H1 (cell line): ENCODE data around the gene MICU1. TPM values are rescaled to one million over a fixed set of nuclear protein-coding genes. Genes with fewer than 3 reads are reported as not detected.

Source experiments
- CTCF ChIA-PET: fragments of 300-600 bp; sonication (Branson Sonifier 250); formaldehyde crosslinking; loops from one replicate; lab custom pipeline; 2021; ENCODE audit not compliant: partially characterized antibody; lab: Charles Lee
- POLR2A ChIA-PET: fragments of 300-600 bp; sonication (Branson Sonifier 250); formaldehyde crosslinking; loops from one replicate; lab custom pipeline; 2021; ENCODE audit warnings: inconsistent platforms; ENCODE audit not compliant: partially characterized antibody; lab: Charles Lee
- DNase-seq, 2 experiments: peaks; one replicate each; pipeline versions ENCODE4 v3.0.0 to v3.0.0-alpha.2; 2010 to 2022; ENCODE audit warnings: low spot score in 2 of 2, low read depth in 1 of 2, mixed read lengths in 1 of 2
- FAIRE-seq: peaks from 2 replicates; lab custom pipeline; 2011; peaks lifted over from hg19 to GRCh38; lab: Jason Lieb, UNC
- H2AFZ ChIP-seq: 2 replicates; pipeline ENCODE4 v1.8.1; 2012; ENCODE audit warnings: low read length, inconsistent platforms
- H2AK5ac ChIP-seq: 2 replicates; pipeline ENCODE4 v1.6.1; 2013; ENCODE audit warnings: low read depth, low read length
- H2BK120ac ChIP-seq: replicated peaks from 2 replicates; pipeline ENCODE3; 2013; ENCODE audit warnings: low read depth, low read length, inconsistent platforms
- H2BK12ac ChIP-seq: 2 replicates; pipeline ENCODE4 v1.6.1; 2013; ENCODE audit warnings: low read depth, low read length
- H2BK15ac ChIP-seq: 2 replicates; pipeline ENCODE4 v1.6.1; 2013; ENCODE audit warnings: low read length
- H2BK20ac ChIP-seq: 2 replicates; pipeline ENCODE4 v1.6.1; 2013; ENCODE audit warnings: low read length
- H2BK5ac ChIP-seq: 2 replicates; pipeline ENCODE4 v1.6.1; 2013; ENCODE audit warnings: low read depth, low read length
- H3K14ac ChIP-seq: 2 replicates; pipeline ENCODE4 v1.6.1; 2013; ENCODE audit warnings: inconsistent platforms; ENCODE audit not compliant: insufficient read length
- H3K18ac ChIP-seq: 2 replicates; pipeline ENCODE4 v1.6.1; 2013; ENCODE audit warnings: low read length; ENCODE audit errors: extremely low read depth
- H3K23ac ChIP-seq: 2 replicates; pipeline ENCODE4 v1.6.1; 2013; ENCODE audit warnings: inconsistent platforms; ENCODE audit not compliant: insufficient read length
- H3K23me2 ChIP-seq: 2 replicates; pipeline ENCODE4 v1.6.1; 2013; ENCODE audit warnings: low read depth, low read length
- H3K27ac ChIP-seq: 2 replicates; pipeline ENCODE4 v1.6.1; 2011; ENCODE audit warnings: low read depth, low read length, inconsistent platforms
- H3K27me3 ChIP-seq, 4 experiments: replicated peaks in 1 of 4; 1 replicate in 1 of 4; 2 replicates in 3 of 4; pipeline versions ENCODE4 v1.6.1 to v1.8.1; 2011 to 2013; ENCODE audit warnings: low read length in 3 of 4, mild to moderate bottlenecking in 3 of 4, inconsistent platforms in 2 of 4, mixed read lengths in 2 of 4, moderate library complexity in 1 of 4; ENCODE audit not compliant: control insufficient read depth in 3 of 4, insufficient read depth in 3 of 4; ENCODE audit errors: extremely low read depth in 1 of 4
- H3K36me3 ChIP-seq, 4 experiments: 2 replicates each; pipeline versions ENCODE4 v1.6.1 to v1.8.1; 2011 to 2013; ENCODE audit warnings: mild to moderate bottlenecking in 4 of 4, low read length in 3 of 4, moderate library complexity in 2 of 4, control low read depth in 1 of 4, inconsistent platforms in 1 of 4; ENCODE audit not compliant: insufficient read depth in 4 of 4, control insufficient read depth in 2 of 4
- H3K4ac ChIP-seq: replicated peaks from 2 replicates; pipeline ENCODE3; 2013; ENCODE audit warnings: low read length, low read depth, mixed read lengths, inconsistent platforms; ENCODE audit not compliant: insufficient read length
- H3K4me1 ChIP-seq, 4 experiments: replicated peaks in 1 of 4; 1 replicate in 1 of 4; 2 replicates in 3 of 4; pipeline versions ENCODE4 v1.6.1 to v1.8.1; 2011 to 2013; ENCODE audit warnings: low read length in 3 of 4, inconsistent platforms in 2 of 4, mixed read lengths in 1 of 4; ENCODE audit not compliant: insufficient read depth in 4 of 4, control insufficient read depth in 3 of 4
- H3K4me2 ChIP-seq, 2 experiments: 2 replicates each; pipeline versions ENCODE4 v1.6.1 to v1.8.1; 2011 to 2013; ENCODE audit warnings: low read depth in 2 of 2, low read length in 2 of 2, control low read depth in 1 of 2, inconsistent platforms in 1 of 2, mild to moderate bottlenecking in 1 of 2; ENCODE audit not compliant: insufficient read depth in 1 of 2
- H3K4me3 ChIP-seq, 4 experiments: fragments of 200-600, 300-600 bp in 1 of 4; sonication (generic), shearing (Covaris generic), sonication (Bioruptor Twin) in 1 of 4; 2 replicates each; pipeline versions ENCODE4 v1.5.1 to v1.8.1; 2011 to 2016; ENCODE audit warnings: low read length in 4 of 4, low read depth in 3 of 4, control low read depth in 2 of 4, inconsistent platforms in 2 of 4, mild to moderate bottlenecking in 2 of 4, mixed read lengths in 1 of 4, moderate library complexity in 1 of 4; ENCODE audit not compliant: insufficient read depth in 2 of 4; ENCODE audit errors: extremely low read depth in 1 of 4
- H3K56ac ChIP-seq: replicated peaks from 2 replicates; pipeline ENCODE3; 2013; ENCODE audit warnings: low read depth, mild to moderate bottlenecking, mixed read lengths, low read length, inconsistent platforms; ENCODE audit not compliant: insufficient read length
- H3K79me1 ChIP-seq: 2 replicates; pipeline ENCODE4 v1.6.1; 2013; ENCODE audit warnings: low read depth, low read length, control low read depth
- H3K79me2 ChIP-seq, 2 experiments: 2 replicates each; pipeline versions ENCODE4 v1.6.1 to v1.8.1; 2012 to 2013; ENCODE audit warnings: low read length in 2 of 2, mild to moderate bottlenecking in 2 of 2, inconsistent platforms in 1 of 2; ENCODE audit not compliant: insufficient read depth in 2 of 2, control insufficient read depth in 1 of 2
- H3K9ac ChIP-seq, 4 experiments: replicated peaks in 1 of 4; 1 replicate in 1 of 4; 2 replicates in 3 of 4; pipeline versions ENCODE4 v1.6.1 to v1.8.1; 2011 to 2013; ENCODE audit warnings: low read depth in 3 of 4, low read length in 3 of 4, control low read depth in 2 of 4, mild to moderate bottlenecking in 2 of 4, moderate library complexity in 2 of 4, inconsistent platforms in 1 of 4; ENCODE audit errors: extremely low read depth in 1 of 4
- H3K9me3 ChIP-seq, 2 experiments: 2 replicates each; pipeline versions ENCODE4 v1.6.1 to v1.8.1; 2012 to 2013; ENCODE audit warnings: mild to moderate bottlenecking in 2 of 2, moderate library complexity in 2 of 2, control low read depth in 1 of 2, inconsistent platforms in 1 of 2, low read depth in 1 of 2, low read length in 1 of 2, mixed read lengths in 1 of 2; ENCODE audit not compliant: insufficient read depth in 2 of 2
- H4K20me1 ChIP-seq, 2 experiments: replicated peaks in 1 of 2; 2 replicates each; pipeline versions ENCODE3 to v1.8.1; 2011 to 2013; ENCODE audit warnings: inconsistent platforms in 2 of 2, low read length in 2 of 2, mild to moderate bottlenecking in 1 of 2; ENCODE audit not compliant: insufficient read depth in 2 of 2, control insufficient read depth in 1 of 2
- H4K5ac ChIP-seq: 2 replicates; pipeline ENCODE4 v1.6.1; 2013; ENCODE audit warnings: low read length, low read depth, mixed read lengths, inconsistent platforms; ENCODE audit not compliant: insufficient read length
- H4K8ac ChIP-seq: 2 replicates; pipeline ENCODE4 v1.8.0; 2013; ENCODE audit warnings: mild to moderate bottlenecking, moderate library complexity, low read length, inconsistent platforms; ENCODE audit not compliant: insufficient read depth; ENCODE audit errors: extremely low read depth
- H4K91ac ChIP-seq: replicated peaks from 2 replicates; pipeline ENCODE3; 2013; ENCODE audit warnings: low read length, mixed read lengths, inconsistent platforms; ENCODE audit not compliant: insufficient read length
- EP300 ChIP-seq, 2 experiments: IDR thresholded peaks; 1 replicate in 1 of 2; 2 replicates in 1 of 2; pipeline ENCODE4 v1.6.1; 2011 to 2012; ENCODE audit warnings: low read depth in 2 of 2, low read length in 2 of 2, mild to moderate bottlenecking in 2 of 2, borderline replicate concordance in 1 of 2, inconsistent platforms in 1 of 2, moderate library complexity in 1 of 2
- KDM1A ChIP-seq: fragments of 200-600, 300-600 bp; sonication (generic); IDR thresholded peaks from 2 replicates; pipeline ENCODE4 v1.7.1; 2016; ENCODE audit warnings: mild to moderate bottlenecking, low read length, borderline replicate concordance
- SIX5 ChIP-seq: IDR thresholded peaks from 2 replicates; pipeline ENCODE4 v1.6.1; 2011; ENCODE audit warnings: mild to moderate bottlenecking, low read depth, low read length
- SUZ12 ChIP-seq: fragments of 200-600 bp; sonication (generic); IDR thresholded peaks from 2 replicates; pipeline ENCODE4 v1.6.1; 2012; ENCODE audit warnings: mild to moderate bottlenecking, inconsistent platforms, low read length, moderate library complexity, mixed read lengths
- WGBS, 2 experiments: shearing (Covaris generic) in 1 of 2; methylation state at CpG; one replicate each; pipeline versions ENCODE4 v1.1.6 to v1.1.7; 2013 to 2015; ENCODE audit warnings: low lambda C conversion rate in 2 of 2, mixed read lengths in 2 of 2, inconsistent platforms in 1 of 2, low coverage in 1 of 2, missing lambda C conversion rate in 1 of 2; ENCODE audit not compliant: insufficient replicate concordance in 2 of 2, insufficient coverage in 1 of 2, insufficient read length in 1 of 2; ENCODE audit errors: extremely low coverage in 1 of 2, missing lambda C conversion rate in 1 of 2; 5-methylcytosine and 5-hydroxymethylcytosine counted together
- polyA plus RNA-seq, 7 experiments: library from polyadenylated mRNA; depleted of rRNA in 3 of 7; stranded (reverse) in 5 of 7; unstranded in 2 of 7; fragments of >200 nt in 5 of 7; fragments of 200-250 nt in 2 of 7; gene quantifications; 1 replicate in 5 of 7; 2 replicates in 1 of 7; 4 replicates in 1 of 7; pipeline versions ENCODE4 v1.2.1 to v1.2.3, GENCODE V29; 2011 to 2013; ENCODE audit warnings: missing spikeins in 2 of 7, mixed read lengths in 2 of 7
- total RNA-seq: library from RNA; stranded (reverse); fragmentation: NEBNext Ultra II Directional; extraction: Animal tissue kit (Norgen Biotek cat#: 25700); gene quantifications from 2 replicates; pipeline ENCODE4 v1.2.1, GENCODE V29; 2021

MICU1 gene
- total and polyA plus RNA-seq, 2 of the 8 experiments (the other 6 are each of a cell fraction or from before 2014, with no cell fraction given), result 18.0 to 36.7 TPM

GRCh38 chr10:72367301-72367960 lies 258.4 kb downstream of the MICU1 start:
- H3K27ac ChIP-seq, result no peak overlapping the region
- H3K9ac ChIP-seq, result no peak overlapping the region
- H3K4ac ChIP-seq, result no peak overlapping the region
- peaks cover 0 to 2% (median under 1%) of the 10 kb centered on the region in 4 experiments; a peak in 1 of 7 replicates for H3K4me1 ChIP-seq
- H2BK15ac ChIP-seq, result no peak overlapping the region
- FAIRE-seq (no peak), DNase-seq (no peak)
- no peak overlapping the region for H4K5ac ChIP-seq
- 87% methylated on average over 4 of the region's 4 CpGs; no CpG with 5 or more reads in 1 of the 2 experiments for WGBS, 2 experiments
- H2BK12ac ChIP-seq, result no peak overlapping the region
- CTCF ChIA-PET, result interaction anchor here (1.2 to 4.4 kb wide), 3 partner anchors 7 to 508 kb away, joined by 3 to 44 read pairs (median 5); no protein-coding TSS in a partner anchor
- no peaks in the 10 kb centered on the region for H3K27me3 ChIP-seq
- H3K4me3 ChIP-seq, result no peak overlapping the region
- no peak overlapping the region for H3K14ac ChIP-seq
- H4K20me1 ChIP-seq, result no peaks in the 10 kb centered on the region
- H2BK120ac ChIP-seq, result no peak overlapping the region
- H3K23me2 ChIP-seq, result no peaks in the 10 kb centered on the region
- H2AK5ac ChIP-seq, result no peak overlapping the region
- no peak overlapping the region for H4K91ac ChIP-seq
- no peaks in the 10 kb centered on the region for H3K79me1 ChIP-seq
- POLR2A ChIA-PET, result no interaction called here
- no peak overlapping the region for H2BK20ac ChIP-seq
- peaks cover 0 to 3% (median 0%) of the 10 kb centered on the region in 4 experiments; a peak in 2 of 8 replicates for H3K36me3 ChIP-seq
- no peak overlapping the region for H4K8ac ChIP-seq
- H2BK5ac ChIP-seq, result no peak overlapping the region
- H2AFZ ChIP-seq, result no peak overlapping the region
- no peak overlapping the region for H3K4me2 ChIP-seq
- H3K9me3 ChIP-seq, result no peaks in the 10 kb centered on the region
- no peak overlapping the region for H3K56ac ChIP-seq
- H3K23ac ChIP-seq, result no peak overlapping the region
- no peaks in the 10 kb centered on the region for H3K79me2 ChIP-seq
- H3K18ac ChIP-seq, result no peak overlapping the region
- TF ChIP-seq EP300 (IDR thresholded peaks at IDR 0.05; ENCODE audit: borderline replicate concordance in 1 of 2, low read depth in 2 of 2, low read length in 2 of 2) (no peak), SIX5 (no peak), KDM1A (no peak), SUZ12 (no peak)
